Retinal pigment epithelial cell (primary cell): ENCODE data around the gene STT3A.

Experiments used
- DNase-seq: peaks from one replicate; pipeline ENCODE4 v3.0.0-alpha.2; 2010; ENCODE audit warnings: low read depth
- H3K4me3 ChIP-seq: 2 replicates; pipeline ENCODE4 v1.5.1; 2011; ENCODE audit warnings: mild to moderate bottlenecking, low read length, control low read depth, moderate library complexity
- CTCF ChIP-seq: conservative IDR thresholded peaks from 2 replicates; pipeline ENCODE4 v1.5.1; 2011; ENCODE audit warnings: low read depth, low read length, control low read depth, inconsistent platforms

STT3A gene

GRCh38 chr11:125561924-125562323 lies 30.7 kb upstream of the STT3A start:
- DNase-seq = no peak
- no peak for TF ChIP-seq CTCF

GRCh38 chr11:125562430-125562829 lies 30.2 kb upstream of the STT3A start:
- no peak overlapping the region for H3K4me3 ChIP-seq
- TF ChIP-seq CTCF = no peak
- no peak for DNase-seq

More at GRCh38 chr11:125561924-125562323, 30.7 kb upstream of the STT3A start:
- H3K4me3 ChIP-seq = no peak overlapping the region

GRCh38 chr11:125564357-125564756 lies 28.3 kb upstream of the STT3A start:
- TF ChIP-seq CTCF = no peak
- no peak for DNase-seq
- no peak overlapping the region for H3K4me3 ChIP-seq

- no peak overlapping the region for H3K4me3 ChIP-seq
- no peak for DNase-seq
- TF ChIP-seq CTCF = no peak
Observed at GRCh38 chr11:125566235-125566634, 26.4 kb upstream of the STT3A start.

GRCh38 chr11:125568970-125569914 lies 23.4 kb upstream of the STT3A start, which contains the start of gene EI24:
EI24 (plus strand) TSS chr11:125569477; CDS start chr11:125572528, 3,051 bp downstream.
- DNase-seq = peak; percentile 68
- peak within 1 kb of the TSS; percentile 77 for H3K4me3 ChIP-seq
- peak; percentile 64 for TF ChIP-seq CTCF

- H3K4me3 ChIP-seq = peak overlapping the region; percentile 77
- no peak for DNase-seq
- TF ChIP-seq CTCF = no peak
Observed at GRCh38 chr11:125569915-125570621, 22.6 kb upstream of the STT3A start.

GRCh38 chr11:125570952-125571351 lies 21.7 kb upstream of the STT3A start:
- no peak for DNase-seq
- TF ChIP-seq CTCF = no peak
- no peak overlapping the region for H3K4me3 ChIP-seq
